ENCODE data around the gene KCNK5. TPM values are rescaled to one million over a fixed set of nuclear protein-coding genes. Genes with fewer than 3 reads are reported as not detected.

KCNK5 gene
- total RNA-seq, 1 donor from 2014 or later, result 0.16 TPM

DNA sequence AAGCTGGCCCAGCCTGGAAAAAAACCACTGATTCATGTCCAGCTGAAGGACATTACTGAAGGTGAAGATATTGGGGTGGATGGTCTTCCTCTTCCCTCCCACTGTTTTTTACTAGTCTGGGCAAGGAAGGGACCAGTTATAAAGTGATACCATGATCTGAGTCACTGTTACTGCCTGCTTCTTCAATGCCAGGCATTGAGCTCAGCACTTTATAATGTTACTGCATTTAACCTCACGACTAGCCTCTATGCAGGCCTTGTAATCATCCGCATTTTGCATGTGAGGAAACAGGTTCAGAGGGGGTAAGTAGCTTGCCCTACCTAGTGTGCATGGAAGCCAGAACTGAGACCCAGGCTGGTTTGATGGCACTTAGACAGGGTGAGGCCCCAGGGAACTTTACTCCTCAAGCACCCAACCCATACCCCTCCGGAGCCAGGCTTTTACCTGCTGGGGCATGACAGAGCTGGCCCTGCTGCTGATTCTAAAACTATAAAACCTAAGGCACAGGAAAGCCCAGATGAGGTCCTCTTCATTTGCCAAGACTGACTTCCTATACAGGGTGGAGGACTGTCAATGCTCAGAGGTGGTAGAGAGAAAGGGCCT is 11.0 kb upstream of the KCNK5 start:
- no peak for DNase-seq

DNA sequence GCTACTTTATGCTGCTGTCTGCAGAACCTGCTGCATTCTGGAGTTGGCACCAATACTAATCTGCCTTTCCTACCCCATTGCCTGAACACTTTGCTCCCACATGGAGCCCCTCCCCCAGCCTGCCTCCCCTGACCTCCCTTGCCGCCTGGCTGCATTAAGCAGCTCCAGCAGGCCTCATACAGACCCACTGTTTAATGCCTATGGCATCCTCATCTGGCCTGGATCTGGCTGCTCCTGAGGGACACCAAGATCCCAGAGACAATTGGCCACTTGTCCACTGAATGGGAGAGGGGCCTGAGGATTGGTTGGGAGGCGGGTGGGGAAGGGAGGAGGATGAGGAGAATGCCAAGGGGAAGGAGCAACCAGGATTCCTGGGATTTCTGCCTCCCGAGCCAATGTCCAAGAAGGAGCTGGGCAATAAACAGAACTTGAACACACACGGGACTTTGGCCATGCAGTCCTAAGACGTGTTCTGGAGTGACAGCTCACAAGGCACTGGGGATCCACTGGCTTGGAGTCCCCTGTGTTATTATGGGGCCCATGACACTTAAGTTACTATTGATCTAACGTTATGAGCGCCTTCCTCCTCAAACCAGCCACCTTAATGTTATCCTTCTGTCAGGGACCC is 10.4 kb upstream of the KCNK5 start:
- DNase-seq, result no peak

DNA sequence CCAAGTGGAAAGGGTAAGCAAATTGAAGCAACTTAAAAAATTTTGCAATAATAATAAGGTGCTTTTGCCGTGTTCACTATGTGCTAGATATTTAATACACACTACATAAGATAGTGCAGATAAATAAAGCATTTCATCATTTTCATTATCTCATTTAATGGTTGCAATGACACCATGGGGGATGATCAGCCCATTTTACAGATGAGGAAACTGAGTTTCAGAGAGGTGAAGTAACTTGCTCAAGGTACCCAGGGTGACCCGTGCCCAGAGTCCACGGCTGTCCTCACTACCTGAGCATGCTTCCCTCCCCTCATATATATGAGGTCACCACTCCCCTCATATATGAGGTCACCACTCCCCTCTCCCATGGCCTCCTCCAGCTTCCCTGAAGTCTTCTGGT is 7.5 kb upstream of the KCNK5 start:
- DNase-seq, result no peak

DNA sequence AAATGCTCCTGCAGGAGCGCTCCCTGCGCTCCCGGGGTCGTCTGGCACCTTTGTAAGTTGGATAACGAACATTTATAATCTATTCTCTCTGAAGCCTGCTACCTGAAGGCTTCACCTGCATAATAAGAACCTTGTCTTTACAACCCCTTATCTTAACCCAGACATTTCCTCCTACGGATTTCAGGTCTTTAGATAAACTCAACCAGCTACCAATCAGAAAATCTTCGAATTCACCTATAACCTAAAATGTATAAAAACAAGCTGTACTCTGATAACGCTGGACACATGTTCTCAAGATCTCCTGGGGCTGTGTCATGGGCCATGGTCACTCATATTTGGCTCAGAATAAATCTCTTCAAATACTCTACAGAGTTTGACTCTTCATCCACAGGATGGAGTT is 4.1 kb upstream of the KCNK5 start:
- no peak for DNase-seq

DNA sequence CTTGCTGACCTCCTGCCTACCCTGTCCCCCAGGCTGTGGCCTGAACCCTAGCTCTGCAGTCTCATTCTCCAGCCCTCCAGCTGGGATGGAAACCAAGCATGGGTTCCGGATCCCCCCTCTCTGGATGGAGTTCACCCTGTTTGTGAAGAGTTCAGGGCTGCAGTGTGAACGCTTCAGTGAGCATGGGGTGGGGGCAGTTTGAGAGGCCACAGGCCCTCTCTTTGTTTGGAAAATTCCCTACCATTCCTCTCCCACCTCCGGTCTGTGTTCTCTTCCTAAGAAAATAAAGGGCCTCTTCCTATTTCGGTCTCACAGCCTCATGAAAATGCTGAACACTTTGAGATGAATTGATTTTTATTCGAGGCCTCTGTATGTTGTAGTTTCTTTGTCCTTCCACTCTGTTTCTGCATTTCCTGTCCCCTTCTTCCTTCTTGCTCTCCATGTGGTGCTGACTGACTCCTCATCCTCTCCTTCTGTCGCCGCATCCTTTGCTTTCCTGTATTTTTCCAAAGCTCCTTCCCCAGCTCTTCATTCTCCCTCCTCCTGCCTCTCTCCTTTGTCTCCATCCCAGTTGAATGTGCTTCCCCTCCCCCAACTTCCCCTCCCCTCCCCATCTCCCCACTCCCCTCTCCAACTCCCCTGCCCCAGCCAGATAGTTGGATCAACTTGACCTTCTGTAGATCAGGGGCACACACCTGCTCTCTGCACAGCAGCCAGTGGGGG is 2.4 kb upstream of the KCNK5 start:
- no peak for DNase-seq

DNA sequence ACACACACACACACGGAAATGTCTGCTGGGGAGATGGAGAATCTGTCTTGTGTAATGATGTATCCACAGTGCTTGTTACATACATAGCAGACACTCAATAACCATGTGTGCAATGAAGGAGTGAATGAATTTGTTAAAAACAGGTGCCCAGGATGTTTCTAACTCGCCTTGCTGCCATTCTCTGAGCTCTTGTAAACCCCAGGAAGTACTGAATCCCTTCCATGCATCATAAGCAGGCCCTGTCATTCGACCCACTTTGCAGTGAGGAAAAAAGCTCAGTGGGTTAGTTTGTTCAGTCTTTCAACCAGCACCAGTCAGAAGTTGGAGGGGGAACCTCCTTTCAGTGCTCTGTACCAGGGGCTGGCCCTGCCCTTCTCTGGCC is 1.4 kb upstream of the KCNK5 start:
- no peak for DNase-seq

DNA sequence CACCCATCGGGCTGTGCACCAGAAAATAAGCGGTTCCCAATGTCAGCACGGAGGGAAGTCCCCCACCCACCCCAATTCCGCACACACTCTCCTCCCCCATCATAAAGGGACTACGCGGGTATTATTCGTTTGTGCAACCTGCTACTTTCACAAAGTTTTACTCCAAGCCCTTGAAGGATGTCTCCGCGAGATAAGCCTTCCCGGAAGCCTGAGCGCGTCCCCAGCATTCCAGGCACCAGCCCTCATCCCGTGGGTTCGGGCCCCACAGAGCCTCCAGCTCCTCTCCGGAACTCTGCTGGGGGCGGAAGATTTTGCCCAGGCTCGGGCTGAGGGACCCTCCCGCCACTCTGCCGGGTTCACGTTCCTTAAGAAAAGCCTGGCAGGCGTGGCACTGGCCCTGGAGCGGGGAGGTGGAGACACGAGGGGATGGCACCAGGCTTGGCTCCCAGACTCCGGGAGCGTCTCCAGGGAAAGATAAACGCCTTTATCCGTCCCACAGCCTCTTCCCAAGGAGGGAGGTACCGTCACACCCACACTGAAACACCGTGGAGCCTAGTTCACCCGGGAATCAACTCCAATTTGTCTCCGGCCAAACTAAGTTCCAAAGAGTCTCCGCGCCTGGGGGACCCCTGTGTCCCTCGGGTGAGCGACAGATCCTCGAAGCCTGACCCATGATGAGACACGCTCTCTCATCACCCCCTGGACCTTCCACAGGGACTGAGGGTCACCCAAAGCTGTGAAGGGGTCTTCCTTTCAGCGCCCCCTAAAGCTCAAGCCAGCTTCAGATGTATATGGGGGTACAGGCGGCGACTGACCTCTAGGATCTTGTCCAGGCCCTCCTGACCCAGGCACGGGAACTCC is 934 bp downstream of the KCNK5 start:
- no peak for DNase-seq

DNA sequence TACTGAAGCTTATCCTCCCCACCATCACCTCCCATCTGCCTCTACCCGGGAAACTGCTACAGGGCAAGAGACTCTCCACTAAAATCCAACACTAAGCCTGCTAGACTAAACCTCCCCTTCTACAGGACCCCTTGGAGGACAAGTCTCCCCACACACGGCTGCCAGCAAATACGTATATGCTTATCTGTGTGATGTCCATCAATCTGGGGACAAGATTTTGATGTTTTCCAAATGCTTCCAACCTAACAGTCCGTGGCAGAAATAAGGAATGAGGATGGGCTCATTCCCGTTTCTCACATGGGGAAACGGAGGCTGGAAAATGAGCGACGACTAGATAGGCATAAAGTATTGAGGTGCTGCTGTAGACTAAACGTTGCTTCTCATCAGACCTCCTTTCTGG is 1.8 kb downstream of the KCNK5 start:
- DNase-seq, result no peak

DNA sequence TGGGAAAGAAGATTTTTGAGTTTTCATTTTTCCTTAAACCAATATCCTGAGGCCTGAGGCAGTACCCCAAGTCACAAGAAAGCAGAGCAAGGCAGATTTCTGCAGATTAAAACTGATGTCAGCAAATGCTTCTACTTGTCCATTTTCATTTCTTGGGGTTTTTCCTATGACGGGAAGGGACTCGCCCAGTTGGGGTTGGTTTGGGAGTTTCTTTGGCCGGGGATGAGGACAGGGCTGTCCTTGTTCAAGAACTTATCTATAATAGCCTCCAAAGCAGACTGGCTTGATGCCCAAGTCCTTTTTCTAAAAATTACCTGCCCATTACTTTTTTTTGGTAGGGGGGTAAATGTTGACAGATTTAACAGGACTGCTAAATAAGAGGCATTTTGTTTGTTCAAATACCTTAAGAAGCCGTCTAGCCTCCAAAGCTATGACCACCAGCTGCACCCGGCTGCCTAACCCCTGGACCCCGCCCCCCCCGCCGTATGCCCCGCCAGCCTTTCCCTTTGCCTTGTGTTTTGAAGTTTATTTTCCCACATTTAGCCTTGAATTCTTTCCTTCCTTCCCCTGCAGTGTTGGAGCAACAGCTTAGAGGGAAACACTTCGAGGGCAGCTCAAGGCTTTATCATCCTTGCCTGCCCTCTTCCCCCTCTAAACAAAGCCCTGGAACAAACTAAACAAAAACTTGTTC is 2.5 kb downstream of the KCNK5 start:
- no peak for DNase-seq

DNA sequence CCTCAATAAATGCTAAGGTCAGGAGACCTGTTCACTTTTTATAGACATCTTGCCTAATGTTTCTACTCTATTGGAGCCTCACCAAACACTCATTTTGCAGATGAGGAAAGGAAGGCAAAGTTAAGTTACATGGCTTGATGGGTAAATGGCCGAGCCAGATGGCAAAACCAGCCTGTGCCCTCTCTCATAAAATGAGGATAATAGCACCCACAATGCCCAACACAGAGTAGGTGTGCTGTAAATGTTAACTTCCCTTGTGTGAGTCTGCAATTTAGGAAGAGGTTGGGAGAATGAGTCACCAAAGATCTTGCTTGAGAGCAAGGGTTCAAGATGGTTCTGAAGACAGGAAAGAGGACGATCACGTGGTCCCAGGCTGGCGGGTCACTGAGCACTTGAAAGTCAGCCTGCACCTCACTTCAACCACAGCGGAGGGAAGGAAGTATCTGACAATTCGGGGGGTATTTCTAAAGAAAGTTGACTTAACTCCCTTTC is 3.3 kb downstream of the KCNK5 start:
- no peak for DNase-seq

DNA sequence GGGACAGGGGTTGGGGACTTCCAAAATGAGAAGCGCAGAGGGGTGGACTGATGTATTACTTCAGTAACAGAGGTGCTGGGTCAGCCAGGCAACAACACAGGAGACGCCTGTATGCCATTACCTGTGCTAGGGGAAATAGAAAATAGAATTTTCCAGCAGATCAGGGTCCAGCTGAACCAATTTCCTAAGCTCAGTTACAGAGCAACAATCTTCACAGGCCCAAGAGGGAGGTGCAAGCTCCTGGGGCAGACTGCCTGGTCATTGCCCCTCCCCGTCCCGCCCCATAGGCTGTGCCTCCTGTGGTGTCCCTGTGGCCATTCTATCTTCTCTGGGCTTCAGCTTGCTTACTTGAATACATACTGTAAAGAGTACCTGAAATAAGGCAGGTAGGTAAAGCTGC is 3.7 kb downstream of the KCNK5 start:
- no peak for DNase-seq

DNA sequence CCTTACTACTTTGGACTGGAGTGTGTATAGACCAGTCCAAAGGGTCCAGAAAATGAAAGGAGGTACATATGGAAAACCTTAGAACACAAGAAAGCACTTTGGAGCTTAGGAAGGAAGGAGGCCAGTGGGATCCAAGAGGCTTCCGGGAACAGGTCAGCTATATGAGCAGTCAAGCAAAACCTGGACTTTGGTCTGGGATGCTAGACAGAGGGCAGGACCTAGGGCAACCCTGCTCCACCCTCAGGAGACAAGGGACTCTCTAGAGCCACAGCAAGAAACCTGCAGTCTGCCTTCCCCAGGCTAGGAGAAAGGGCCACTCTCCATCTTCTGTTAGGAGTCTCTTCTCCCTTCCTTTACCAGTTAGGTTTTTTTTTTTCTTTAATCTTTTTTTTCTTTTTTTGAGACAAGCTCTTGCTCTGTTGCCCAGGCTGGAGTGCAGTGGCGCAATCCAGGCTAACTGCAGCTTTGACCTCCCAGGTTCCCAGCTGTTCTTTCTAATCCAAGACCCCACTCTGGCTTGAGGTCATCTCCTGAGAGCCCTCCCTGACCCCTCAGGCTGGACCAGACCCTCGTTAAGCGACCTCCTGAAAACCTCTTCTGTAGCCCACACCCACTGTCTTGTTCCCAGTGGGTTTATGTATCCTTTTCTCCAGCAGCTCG is 4.6 kb downstream of the KCNK5 start:
- no peak for DNase-seq

DNA sequence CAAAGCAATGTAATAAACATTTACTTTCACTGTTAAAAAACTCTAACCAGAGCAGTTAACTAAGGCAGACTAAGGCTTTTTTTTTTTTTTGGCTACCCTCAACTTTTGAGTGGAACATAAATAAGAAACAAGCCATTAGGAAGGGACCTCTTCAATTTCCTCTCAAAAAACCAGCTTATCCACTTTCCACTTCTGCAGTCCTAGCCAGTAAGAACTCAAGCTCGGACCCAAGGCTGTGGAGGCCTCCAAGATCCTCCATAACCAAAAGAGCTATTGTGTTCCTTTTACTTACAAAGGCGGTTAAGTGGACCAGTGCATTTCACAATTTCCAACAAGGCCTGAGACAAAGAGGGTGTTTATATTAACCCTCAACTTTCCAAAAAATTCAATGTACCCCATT is 5.3 kb downstream of the KCNK5 start:
- DNase-seq, result no peak

DNA sequence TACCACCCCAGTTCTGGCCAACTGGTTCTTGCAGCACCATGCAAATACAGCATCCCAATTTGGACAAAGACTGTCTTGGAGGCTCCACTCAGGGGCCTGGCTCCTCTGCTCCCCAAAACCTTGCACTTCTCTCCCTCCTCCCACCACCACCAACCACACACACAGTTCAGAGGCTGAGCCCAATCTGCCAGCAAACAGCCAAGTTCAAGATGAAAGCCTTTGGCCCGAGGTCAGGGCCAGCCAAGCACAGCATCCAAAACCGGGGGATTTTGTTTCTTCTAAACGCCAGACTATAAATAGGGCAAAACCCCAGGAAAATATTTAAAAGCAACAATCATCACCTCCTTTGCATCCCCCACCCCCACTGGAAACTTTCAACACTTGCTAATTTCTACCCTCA is 5.7 kb downstream of the KCNK5 start:
- no peak for DNase-seq

DNA sequence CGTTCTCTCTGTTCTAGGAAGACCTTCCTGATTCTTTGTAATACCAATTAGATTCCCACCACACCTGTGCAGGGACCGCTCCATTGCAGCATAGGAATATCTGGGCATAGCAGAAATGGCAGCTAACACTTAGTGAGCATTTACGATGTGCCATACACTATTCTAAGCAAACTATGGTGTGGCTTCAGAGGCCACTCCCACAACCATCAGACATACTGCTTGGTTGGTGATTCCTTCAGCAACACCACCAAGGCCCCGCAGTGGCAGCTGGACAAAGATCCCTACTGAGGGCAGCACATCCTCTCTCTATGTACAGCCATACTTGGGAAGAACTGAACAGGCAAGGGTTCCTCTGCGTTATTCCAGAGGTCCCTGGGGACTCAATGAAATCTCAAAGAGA is 6.2 kb downstream of the KCNK5 start:
- DNase-seq, result no peak

DNA sequence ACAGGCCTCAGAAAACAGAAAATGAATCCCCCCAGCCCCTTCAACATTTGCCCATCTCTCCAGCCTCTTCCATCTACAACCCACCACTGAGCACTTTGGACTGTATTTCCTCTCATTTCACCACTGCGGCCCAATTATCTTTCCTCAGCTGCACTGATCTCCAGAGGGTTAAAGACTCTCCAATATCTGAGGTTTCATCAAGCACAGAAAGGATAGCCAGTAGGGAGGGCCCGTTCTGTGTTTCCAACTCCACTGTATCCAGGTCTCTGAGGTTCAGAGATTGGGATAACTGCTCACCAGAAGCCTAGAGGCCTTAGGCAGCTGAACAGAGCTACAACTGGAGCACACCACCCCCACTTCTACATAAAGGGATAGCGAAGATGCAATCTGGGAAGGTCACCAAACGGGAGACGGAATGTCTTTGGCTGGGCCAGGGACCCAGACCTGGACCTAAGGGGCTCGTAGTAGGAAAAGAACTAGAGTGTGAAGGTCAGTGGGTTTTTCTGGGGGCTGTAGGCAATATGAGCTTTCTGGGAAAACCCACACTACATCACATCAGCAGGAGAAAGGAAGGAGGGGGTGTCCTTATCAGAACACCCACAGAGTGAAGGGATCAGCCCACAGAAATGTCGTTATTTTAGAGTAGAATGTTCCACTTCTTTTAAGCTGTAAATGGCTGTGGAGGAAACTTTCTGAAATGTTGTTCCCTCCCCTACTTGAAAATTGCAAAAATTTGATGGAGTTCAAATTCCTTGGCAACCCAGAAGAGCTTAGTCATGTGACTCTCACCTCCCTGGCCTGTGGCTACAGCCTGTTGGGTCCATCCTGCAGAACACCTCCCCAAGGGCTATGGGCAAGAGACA is 7.3 kb downstream of the KCNK5 start:
- DNase-seq, result no peak

DNA sequence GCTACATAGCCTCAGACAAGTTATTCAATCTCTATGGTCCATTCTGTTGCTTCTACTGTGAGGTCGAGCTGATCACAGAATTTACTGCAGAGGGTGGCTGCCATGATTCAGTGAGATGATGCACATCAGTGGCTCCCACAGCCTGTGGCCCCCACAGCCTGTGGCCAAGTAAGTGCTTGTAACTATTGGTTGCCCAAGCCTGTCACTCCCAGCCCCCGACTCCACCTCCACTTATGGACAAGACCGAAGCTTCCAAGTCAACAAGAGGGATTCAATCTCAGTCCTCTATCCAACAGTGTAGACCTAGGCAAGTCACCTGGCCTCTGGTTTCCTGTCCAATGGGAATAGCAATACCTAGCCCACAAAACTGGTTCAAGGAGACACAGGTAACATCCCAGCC is 8.2 kb downstream of the KCNK5 start:
- DNase-seq, result no peak

DNA sequence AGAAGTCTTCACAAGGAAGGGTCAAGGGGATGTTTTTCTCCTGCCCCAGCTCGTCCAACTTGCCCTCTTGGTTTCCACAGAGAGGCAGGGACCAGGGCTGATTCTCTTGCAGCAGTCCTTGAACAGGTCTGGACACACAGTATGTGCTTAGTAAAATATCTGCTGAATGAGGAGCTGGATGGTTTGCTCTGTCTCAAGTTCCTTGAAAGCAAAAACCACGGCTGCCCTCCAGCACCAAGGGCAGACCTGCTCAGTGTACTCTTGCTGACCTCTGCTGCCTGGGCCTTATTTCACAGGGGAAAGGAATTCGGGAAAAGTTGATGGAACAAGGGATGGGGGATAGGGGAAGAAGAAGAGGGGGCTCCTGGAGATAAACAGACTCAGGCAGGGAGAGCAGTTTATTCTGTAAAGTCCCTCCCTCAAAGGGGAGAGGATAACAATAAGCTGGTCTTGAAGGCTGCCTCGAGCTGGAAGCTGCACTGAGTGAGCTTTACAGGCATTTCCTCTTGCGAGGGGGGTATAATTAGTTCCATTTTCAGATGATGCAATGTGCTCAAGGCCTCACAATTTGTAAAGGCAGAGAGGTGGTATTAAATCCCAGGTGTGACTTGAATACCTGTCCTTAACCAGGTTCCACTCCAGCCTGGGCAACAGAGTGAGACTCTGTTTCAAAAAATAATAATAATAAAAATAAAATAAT is 10.3 kb downstream of the KCNK5 start:
- no peak for DNase-seq

DNA sequence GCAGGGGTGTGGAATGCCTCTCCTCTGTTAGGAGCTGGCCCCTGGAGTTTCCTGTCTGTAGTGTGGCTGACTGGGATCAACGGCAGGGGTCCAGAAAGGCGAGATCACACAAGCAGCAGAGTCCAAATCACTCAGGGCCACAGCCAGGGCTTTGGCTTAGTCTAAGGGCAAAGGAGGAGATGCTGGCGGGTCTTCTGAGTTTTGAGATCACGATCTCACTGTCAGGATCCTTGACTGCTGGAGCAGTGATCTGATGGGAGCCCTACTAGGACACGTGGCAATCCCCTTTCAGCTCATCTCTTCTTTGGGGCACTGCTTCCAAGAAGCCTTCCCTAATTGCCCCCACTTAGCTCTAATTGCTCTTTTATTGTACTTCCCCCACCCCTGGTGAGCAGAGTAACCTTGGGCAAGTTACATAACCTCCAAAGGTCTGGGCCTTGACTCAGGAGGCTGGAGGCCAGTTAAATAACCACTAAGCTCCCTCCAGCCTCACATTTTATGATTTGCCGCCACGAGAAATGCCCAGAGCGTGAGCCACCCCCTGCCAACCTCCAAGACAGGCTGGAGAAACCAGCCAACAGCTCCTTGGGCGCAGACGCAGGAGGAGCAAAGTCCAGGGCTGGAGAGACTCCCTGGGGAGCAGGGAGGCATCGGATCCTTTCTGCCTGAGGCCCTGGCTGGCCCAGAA is 12.0 kb downstream of the KCNK5 start:
- no peak for DNase-seq

All from occipital lobe (tissue), 2 donors.